Measurements from ENCODE around the gene PGR. TPM values are rescaled to one million over a fixed set of nuclear protein-coding genes. Genes with fewer than 3 reads are reported as not detected.

PGR gene
- total RNA-seq, 1 donor from 2014 or later, result 1.9 TPM

DNA sequence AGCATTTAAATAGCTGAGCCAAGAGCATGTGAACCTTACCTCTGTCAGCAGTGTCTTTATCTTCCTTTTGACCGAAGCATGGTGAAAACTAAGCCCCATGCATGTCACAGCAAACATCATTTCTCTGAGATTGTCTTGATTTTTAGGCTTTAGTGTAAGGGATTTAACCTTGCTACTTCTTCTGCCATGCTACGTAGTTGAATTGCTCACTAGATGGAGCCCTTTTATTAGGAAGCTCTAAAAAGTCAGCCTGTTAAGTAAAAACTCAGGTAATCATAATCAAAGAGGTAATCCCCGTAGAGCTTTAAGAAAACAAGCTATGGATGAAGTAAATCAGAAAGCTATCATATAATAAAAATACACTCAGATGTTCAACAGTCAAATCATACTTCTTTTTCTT, 149.5 kb downstream of the PGR start:
- ATAC-seq (no peak), DNase-seq (no peak)
- no peak overlapping the region for H3K27ac ChIP-seq
- H3K4me3 ChIP-seq, result no peak overlapping the region
- H3K36me3 ChIP-seq, result peaks cover 13% of the 10 kb centered on the region
- H3K27me3 ChIP-seq (ENCODE audit: low read depth), result no peaks in the 10 kb centered on the region
- no peaks in the 10 kb centered on the region for H3K9me3 ChIP-seq
- intact Hi-C loops (cut with DNase I), result no loop called here
- TF ChIP-seq, protein P1, sequence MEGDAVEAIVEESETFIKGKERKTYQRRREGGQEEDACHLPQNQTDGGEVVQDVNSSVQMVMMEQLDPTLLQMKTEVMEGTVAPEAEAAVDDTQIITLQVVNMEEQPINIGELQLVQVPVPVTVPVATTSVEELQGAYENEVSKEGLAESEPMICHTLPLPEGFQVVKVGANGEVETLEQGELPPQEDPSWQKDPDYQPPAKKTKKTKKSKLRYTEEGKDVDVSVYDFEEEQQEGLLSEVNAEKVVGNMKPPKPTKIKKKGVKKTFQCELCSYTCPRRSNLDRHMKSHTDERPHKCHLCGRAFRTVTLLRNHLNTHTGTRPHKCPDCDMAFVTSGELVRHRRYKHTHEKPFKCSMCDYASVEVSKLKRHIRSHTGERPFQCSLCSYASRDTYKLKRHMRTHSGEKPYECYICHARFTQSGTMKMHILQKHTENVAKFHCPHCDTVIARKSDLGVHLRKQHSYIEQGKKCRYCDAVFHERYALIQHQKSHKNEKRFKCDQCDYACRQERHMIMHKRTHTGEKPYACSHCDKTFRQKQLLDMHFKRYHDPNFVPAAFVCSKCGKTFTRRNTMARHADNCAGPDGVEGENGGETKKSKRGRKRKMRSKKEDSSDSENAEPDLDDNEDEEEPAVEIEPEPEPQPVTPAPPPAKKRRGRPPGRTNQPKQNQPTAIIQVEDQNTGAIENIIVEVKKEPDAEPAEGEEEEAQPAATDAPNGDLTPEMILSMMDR (IDR thresholded peaks at IDR 0.05), result peak; percentile 18
- H3K4me1 ChIP-seq, result no peaks in the 10 kb centered on the region
